Fibroblast of skin of right biceps (primary cell): ENCODE data around the gene PLEKHD1.

Source experiments
- DNase-seq: peaks from one replicate; pipeline ENCODE4 v3.0.0-alpha.2; 2013

PLEKHD1 gene

GRCh38 chr14:69519204-69520100 is 34.9 kb downstream of the PLEKHD1 start:
- no peak for DNase-seq

DNA sequence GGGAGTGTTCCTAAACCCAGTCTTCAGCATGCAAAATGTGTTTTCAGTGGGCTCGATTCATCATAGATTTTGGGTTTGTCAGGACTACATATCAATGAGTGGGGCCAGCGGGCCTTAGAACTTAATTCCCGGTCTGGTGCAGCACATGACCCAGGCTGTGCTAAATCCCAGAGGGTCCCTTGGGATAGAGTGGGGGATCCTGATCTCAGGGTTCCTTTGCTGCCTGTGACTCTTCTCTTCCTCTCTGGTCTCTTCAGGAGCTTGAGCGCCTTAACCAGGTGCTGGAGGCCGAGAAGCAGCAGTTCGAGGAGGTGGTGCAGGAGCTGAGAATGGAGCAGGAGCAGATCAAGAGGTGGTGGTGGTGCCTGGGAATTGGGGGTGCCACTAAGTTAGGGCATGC is 37.5 kb downstream of the PLEKHD1 start:
- DNase-seq: no peak

- DNase-seq: no peak
These were observed 41.4 kb downstream of the PLEKHD1 start for GRCh38 chr14:69525896-69526295.

DNA sequence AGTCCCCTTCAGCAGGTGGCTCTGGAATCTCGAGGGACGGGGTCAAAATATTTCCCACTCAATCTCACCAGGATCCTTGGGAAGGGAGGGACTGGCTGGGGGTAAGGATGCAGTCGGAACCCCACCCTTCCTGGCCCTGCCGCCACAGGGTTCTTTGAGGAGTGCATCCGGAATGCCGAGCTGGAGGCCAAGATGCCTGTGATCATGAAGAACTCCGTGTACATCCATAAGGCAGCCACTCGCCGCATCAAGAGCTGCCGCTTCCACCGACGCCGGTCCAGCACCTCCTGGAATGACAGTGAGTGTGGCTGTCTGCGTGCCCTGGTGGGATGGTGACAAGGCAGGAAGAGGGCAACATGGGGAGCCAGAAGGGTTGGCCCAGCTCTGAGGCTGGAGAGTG is 43.1 kb downstream of the PLEKHD1 start:
- no peak for DNase-seq

DNA sequence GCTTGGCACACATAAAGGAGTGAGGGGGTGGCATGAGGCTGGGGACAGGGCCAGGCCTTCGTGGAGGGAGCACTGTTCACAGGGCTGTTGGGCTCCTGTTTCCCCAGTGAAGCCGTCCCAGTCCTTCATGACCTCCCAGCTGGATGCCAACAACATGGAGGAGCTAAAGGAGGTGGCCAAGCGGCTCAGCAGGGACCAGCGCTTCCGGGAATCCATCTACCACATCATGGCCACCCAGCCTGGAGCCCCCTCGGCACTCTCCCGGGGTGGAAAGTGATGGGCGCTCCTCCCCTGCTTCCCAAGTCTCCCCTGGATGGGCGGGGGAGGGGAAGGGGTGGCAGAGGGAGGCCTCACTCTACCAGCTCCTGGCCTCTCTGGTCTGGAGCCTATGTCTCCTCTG is 43.6 kb downstream of the PLEKHD1 start:
- no peak for DNase-seq

DNA sequence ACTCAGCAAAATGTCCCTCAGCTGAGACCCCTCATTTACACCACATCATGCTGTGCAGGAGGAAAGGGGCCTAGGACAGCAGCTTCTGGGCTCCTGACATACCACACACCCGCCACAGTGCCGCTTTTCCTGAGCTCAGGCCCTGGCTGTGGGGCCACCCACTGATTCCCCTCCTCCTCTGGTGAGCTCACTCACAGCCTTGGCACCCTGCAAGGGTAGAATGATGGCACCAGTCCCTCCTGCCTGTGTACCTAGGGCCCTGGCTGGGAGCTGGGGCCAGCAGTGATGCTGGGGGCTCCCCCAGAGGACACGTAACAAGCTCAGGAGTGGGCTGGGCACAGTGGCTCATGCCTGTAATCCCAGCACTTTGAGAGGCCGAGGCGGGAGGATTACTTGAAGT is 44.4 kb downstream of the PLEKHD1 start:
- no peak for DNase-seq

DNA sequence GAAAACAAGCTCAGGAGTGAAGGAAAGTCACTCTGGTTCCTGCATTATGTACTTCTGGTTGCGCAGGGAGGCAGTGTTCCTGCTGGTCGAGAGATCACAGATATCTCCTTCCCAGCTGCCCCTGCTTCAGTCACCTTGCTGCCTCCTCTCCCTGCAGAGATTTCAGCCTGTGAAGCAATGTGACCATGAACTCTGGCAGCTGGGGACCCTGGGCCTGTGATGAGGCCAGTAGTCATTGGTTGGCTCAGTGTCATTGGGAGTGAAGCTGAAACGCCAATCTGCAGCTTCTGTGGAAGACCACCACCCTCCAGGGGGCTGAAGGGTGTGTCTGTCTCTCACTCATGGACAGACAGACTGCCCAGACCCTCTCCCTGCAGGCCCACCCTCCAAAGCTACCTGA is 45.0 kb downstream of the PLEKHD1 start:
- no peak for DNase-seq

DNA sequence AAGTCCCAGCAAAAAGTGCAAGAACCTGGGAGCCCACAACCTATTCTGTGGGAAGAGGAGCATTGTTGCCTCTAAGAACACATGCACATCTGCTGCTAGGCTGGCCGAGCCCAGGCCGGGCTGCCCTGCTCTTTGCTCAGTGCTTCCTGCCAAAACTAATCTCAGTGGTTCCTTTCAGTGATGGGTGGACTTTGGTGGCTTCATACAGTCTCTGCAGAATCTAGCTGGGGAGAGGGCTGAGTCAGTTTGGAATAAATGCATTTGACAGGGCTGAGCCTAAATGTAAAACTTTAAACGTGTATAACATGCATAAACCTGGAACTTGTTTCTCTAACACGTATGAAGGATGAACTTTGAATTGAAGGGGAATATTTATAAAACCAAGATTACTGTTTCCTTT is 45.6 kb downstream of the PLEKHD1 start:
- DNase-seq: no peak

DNA sequence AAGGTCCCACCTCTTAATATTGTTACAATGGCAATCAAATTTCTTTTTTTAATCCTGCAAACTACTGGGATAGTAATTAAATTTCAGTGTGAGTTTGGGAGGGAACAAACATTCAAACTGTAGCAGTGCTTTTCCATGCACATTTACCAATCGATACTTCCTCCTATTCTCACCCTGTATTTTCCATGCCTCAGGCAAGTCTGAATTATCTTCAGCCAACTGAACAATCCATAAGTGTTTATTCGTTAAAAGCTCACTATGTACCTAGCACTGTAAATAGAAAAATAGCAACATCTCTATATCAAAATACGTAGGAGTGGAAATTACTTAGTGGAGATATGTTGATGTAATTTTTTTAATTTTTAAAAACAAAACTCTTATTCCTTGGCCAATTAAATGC is 46.6 kb downstream of the PLEKHD1 start:
- no peak for DNase-seq

DNA sequence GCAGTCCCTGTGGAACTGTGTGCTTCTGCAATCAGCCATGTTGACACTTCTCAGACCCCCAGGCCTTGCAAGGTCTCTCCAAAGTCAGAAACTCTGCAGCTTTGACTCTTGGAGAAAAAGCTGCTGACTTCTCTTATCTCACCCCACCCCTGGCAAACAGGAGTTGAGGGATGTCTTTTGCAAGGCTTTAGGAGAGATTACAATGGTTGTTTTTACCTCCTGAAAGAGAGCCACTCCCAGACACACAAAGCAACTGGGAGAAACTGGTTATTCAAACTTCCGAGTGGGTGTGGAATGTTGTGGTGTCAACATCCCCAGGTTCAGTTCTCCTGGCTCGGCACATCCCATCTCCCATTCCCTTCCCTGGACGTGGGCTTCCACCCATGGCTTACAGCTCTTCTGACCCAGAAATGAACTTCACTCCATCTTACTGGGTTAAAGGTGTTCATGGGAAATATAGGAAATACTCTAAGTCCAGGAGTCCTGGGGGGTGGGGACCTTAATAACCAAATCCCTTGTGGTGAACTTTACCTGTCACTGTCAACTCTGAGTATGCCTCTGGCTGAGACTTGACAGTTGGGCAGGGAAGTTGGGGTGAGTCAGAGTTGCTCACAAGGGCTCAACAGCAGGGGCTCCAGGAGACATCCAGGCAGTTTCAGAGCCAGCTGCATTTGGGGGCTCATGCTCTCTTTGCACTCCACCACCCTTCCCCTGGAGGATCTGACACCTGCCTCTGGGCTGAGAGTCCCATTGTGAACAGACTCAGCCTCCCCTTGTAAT is 48.2 kb downstream of the PLEKHD1 start:
- DNase-seq: no peak

- DNase-seq: peak; percentile 57
These were observed 50.8 kb downstream of the PLEKHD1 start for GRCh38 chr14:69535230-69535848.

GRCh38 chr14:69536971-69537370 is 52.4 kb downstream of the PLEKHD1 start:
- DNase-seq: no peak

DNA sequence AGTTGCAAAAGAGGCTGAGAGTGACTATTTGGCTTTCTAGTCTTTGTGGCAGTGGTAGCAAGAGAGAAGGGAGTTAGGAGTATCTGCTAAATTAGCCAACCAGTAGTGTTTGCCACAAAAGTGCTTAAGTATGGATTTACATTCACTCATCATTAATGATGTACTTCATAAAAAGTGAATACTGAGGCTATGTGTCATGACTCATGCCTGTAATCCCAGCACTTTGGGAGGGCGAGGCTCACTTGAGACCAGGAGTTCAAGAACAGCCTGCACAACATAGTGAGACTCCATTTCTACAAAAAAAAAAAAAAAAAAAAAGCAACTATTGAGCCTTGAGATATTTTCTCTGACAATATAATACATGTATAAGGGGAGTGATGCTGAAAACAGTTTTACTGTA is 53.4 kb downstream of the PLEKHD1 start:
- no peak for DNase-seq

- no peak for DNase-seq
These were observed 54.2 kb downstream of the PLEKHD1 start for GRCh38 chr14:69538766-69539165.

GRCh38 chr14:69539631-69540410 is 55.3 kb downstream of the PLEKHD1 start:
- peak; percentile 41 for DNase-seq

DNA sequence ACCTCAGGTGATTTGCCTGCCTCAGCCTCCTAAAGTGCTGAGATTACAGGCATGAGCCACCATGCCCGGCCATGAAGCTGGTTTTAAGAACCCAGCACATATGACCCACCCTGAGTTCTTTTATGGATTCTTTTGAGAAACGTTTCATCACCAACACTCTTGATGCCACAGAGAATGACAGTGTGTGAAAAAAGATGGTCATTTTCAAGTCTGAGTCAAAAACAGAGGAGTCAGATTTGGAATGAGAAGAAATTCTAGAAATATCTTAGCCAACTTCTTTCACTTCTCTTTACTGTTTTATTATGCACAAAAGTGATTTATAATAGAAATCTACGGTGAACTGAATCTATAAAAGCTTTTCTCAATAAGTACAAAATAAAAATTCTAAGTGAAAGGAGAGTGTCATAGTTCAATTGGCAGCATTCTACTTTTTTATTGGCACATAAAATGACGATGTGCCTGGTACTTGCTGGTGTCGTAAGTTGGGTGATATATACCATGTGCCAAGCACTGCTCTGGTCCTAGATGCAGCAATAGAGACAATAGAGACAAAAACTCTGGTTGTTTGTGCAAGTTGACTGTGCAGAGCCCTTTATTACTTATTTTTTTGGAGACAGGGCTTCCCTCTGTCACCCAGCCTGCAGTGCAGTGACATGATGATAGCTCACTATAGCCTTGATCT is 56.3 kb downstream of the PLEKHD1 start:
- DNase-seq: no peak

DNA sequence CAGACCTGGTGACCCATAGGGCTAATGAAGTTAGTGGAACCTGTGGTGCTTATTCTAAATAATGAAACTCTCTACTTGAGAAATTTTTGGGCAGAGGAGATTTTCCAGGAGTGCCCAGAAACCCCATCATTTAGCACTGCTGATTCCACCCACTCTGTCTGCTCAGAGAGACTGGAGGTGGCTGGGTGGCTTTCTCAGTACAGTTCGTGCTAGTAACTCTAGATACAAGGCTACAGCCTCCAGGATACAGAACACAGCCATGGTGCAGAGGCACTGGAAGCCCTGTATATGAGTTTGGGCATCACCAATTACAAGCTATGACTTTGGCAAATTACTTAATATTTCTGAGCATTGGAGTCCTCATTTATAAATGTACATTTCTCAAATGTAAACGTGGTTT is 57.8 kb downstream of the PLEKHD1 start:
- no peak for DNase-seq

DNA sequence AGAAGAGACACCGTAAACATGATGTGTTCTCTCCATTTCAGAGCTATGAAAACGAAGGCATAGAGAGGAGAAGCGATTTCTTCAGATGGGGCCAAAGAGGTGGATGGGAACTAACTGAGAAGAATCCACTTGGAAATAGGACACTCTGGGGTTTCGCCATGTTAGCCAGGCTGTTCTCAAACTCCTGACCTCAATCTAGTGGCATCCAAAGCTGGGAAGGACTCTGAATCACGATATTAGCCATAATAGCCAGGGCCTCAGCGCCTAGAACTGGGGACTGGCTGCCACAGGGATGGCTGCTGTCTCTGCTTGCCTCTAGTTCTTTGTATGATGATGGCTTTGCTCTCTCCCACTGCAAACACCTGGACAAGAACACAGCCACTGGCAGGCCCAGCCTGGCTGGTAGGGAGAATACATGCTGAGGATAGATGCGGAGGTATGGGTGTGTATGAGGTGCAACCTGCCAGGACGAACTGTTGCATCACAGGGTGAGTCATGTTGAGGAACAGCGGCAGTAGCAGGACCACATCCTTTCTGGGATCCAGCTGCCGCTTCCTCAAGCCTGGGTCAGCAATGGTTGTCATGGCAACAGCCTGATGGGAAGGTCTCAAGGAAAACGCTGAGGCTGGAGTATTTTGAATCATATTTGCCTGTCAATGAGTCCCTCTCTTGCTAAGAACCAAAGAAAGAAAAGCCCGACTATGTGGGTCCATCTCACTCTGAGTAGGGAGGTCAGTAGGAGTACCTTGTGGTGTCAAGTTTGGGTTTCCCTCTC is 59.0 kb downstream of the PLEKHD1 start:
- peak; percentile 90 for DNase-seq

DNA sequence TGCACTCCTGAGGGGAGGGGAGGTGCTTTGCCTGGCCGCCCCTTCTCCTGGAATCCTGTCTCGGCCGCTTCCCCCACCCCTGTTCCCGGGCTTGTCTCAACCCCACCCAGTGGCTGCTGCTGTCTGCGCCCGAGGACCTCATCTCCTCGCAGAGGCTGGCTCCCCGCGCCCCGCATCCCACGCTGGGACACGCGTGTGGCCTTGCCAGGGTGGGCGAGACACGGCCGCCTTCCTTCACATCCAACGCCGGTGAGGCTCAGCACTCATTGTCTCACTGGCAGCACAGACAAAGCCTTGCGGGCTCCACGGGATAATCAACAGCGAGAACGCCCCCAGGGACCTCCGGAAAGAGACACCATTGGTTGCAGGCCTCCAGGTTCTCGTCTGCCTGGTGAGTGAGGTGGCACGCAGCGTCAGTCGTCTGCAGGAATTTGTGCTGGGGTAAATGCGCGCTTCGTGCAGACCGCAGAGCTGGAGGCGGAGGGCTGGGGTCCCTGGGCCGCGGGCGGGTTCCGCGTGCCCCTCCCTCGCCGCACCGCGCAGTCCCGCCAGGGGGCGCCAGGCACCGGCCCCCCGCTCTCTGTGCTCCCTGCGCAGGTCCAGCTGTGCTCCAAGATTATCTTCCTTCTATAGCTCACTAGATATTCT is 63.3 kb downstream of the PLEKHD1 start:
- DNase-seq: peak; percentile 52

DNA sequence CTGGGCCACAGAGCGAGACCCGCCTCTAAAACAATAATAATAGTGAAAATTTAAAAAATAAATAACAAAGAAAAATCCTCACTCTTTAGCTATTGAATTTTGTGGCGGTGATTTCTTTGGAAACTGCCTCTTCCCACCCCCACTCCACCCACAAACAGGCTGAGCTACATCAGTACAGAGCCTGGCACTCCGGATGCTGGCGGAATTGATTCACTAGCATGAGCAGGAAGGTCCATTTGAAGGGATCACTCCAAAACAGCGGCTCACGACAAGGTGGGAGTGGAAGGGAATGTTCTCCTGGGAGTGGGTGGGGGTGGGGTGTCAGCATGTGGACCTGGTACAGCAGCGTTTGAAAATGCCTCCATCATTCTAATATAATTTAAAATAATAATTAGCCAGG is 64.0 kb downstream of the PLEKHD1 start:
- no peak for DNase-seq

DNA sequence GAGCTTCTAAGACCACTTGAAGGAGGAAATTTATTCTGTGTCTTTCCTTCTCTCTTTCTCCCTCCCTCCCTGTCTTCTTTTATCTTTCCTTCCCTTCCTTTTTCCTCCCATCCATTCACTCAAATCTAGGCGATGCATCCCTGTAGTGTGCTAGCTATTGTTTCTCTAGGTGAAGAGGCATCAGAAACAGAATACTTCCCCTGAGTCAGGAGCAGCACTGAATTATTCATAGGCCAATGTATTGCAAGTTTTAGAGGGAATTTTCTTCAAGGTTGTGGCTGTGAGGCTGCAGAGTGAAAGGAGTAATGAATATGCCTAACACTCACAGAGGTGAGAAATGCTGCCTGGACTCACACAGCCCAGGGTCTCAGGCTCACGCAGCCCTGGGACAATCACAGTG is 67.0 kb downstream of the PLEKHD1 start:
- no peak for DNase-seq
